Upper lobe of left lung (tissue), 6 donors: ENCODE results near the gene KPNA6. TPM values are rescaled to one million over a fixed set of nuclear protein-coding genes. Genes with fewer than 3 reads are reported as not detected.
"Not testable (repeated sequence)": the region's sequence is repeated elsewhere in the genome, so short reads cannot be mapped to it uniquely, and the experiment has no call there.

Experiments
- ATAC-seq, 2 donors: fragments of 200-7000 bp; cut with Tn5 transposase; one replicate each; pipeline ENCODE4 v1.9.1; 2022; ENCODE audit warnings: mild to moderate bottlenecking in 2 of 2, moderate library complexity in 2 of 2; ENCODE audit not compliant: low FRiP score in 2 of 2
- DNase-seq, 2 donors: peaks; one replicate each; pipeline ENCODE4 v3.0.0-alpha.2; 2019 to 2020
- H3K27ac ChIP-seq, 4 donors: fragments of 200-600 bp; sonication (generic); one replicate each; pipeline ENCODE4 v1.5.1; 2016 to 2019
- H3K27me3 ChIP-seq, 4 donors: fragments of 200-600 bp; sonication (generic); one replicate each; pipeline ENCODE4 v1.5.1; 2017 to 2019
- H3K36me3 ChIP-seq, 4 donors: fragments of 200-600 bp; sonication (generic); one replicate each; pipeline ENCODE4 v1.5.1; 2016 to 2019
- H3K4me1 ChIP-seq, 4 donors: fragments of 200-600 bp; sonication (generic); one replicate each; pipeline ENCODE4 v1.5.1; 2018 to 2019
- H3K4me3 ChIP-seq, 4 donors: fragments of 200-600 bp; sonication (generic); one replicate each; pipeline ENCODE4 v1.5.1; 2017 to 2019; ENCODE audit warnings: mild to moderate bottlenecking in 2 of 4, moderate library complexity in 1 of 4
- H3K9me3 ChIP-seq, 4 donors: fragments of 200-600 bp; sonication (generic); one replicate each; pipeline ENCODE4 v1.5.1; 2018 to 2019
- CTCF ChIP-seq, 6 experiments: fragments of 450-650 bp in 4 of 6; fragments of 200-600 bp in 2 of 6; sonication (generic) in 2 of 6; IDR thresholded peaks; one replicate each; pipeline ENCODE4 v1.5.1; 2016 to 2019; ENCODE audit warnings: antibody characterized with exemption in 6 of 6
- EP300 ChIP-seq, 4 donors: sonication (generic); formaldehyde crosslinking; IDR thresholded peaks; one replicate each; pipeline ENCODE4 v1.5.1; 2017; ENCODE audit warnings: antibody characterized with exemption in 4 of 4, control low read depth in 2 of 4
- POLR2A ChIP-seq, 4 donors: fragments of 450-650 bp; IDR thresholded peaks; one replicate each; pipeline ENCODE4 v1.5.1; 2016 to 2017; ENCODE audit warnings: antibody characterized with exemption in 4 of 4, mild to moderate bottlenecking in 2 of 4
- POLR2AphosphoS5 ChIP-seq, 2 donors: sonication (generic); formaldehyde crosslinking; IDR thresholded peaks; one replicate each; pipeline ENCODE4 v1.5.1; 2017; ENCODE audit warnings: antibody characterized with exemption in 2 of 2
- WGBS, 2 donors: methylation state at CpG; one replicate each; pipeline ENCODE4 v1.1.5; 2017 to 2018; 5-methylcytosine and 5-hydroxymethylcytosine counted together
- total RNA-seq, 6 donors: library from RNA; depleted of rRNA in 4 of 6; stranded (reverse); fragments of >200 nt in 4 of 6; gene quantifications; one replicate each; pipeline versions ENCODE4 v1.1.0 to v1.2.1, GENCODE V29; 2016 to 2021
- donor health status: DM: no; HTN: no; CAD: no; lungs with moderate emphysema.
- donor health status: DM: no; HTN: yes; CAD: no; lungs with severe emphysema.

The KPNA6 gene
- total RNA-seq, result 10 to 100 TPM; 16.8 to 53.8 (median 42.0) TPM

GRCh38 chr1:32107742-32108661 is at the start of gene KPNA6:
Gene KPNA6, plus strand, starts transcription at chr1:32108056. Its CDS starts 75 bp downstream, at chr1:32108131.
- H3K27me3 ChIP-seq, result no peaks in the 10 kb centered on the region
- H3K27ac ChIP-seq, result peak within 1 kb of the TSS; percentile 89 to 94 (median 91)
- peak; percentile 94 to 95 for ATAC-seq
- peaks cover 34 to 48% (median 38%) of the 10 kb centered on the region in 4 donors for H3K4me1 ChIP-seq
- no peaks in the 10 kb centered on the region for H3K36me3 ChIP-seq
- 0% methylated on average over 15 to 34 of the region's 45 CpGs for WGBS, 2 donors
- peak within 1 kb of the TSS; percentile 54 to 97 (median 79) for H3K4me3 ChIP-seq
- TF ChIP-seq POLR2A (IDR thresholded peaks at IDR 0.05) (peak in 3 of 4 donors; percentile 12 to 71 (median 23)), POLR2AphosphoS5 (IDR thresholded peaks at IDR 0.05) (peak; percentile 82 to 92), EP300 (IDR thresholded peaks at IDR 0.05) (no peak), CTCF (IDR thresholded peaks at IDR 0.05) (peak in 1 of 6 experiments; percentile 4)
- DNase-seq, result peak; percentile 87 to 91
- no peaks in the 10 kb centered on the region for H3K9me3 ChIP-seq

- H3K4me1 ChIP-seq, result peaks cover 0 to 10% (median 8%) of the 10 kb centered on the region in 4 donors
- no peak for DNase-seq
- H3K4me3 ChIP-seq, result no peak overlapping the region
- TF ChIP-seq EP300 (IDR thresholded peaks at IDR 0.05) (no peak), CTCF (IDR thresholded peaks at IDR 0.05) (no peak), POLR2AphosphoS5 (IDR thresholded peaks at IDR 0.05) (no peak), POLR2A (IDR thresholded peaks at IDR 0.05) (no peak)
- H3K27me3 ChIP-seq, result no peaks in the 10 kb centered on the region
- H3K9me3 ChIP-seq, result no peaks in the 10 kb centered on the region
- peaks cover 0 to 63% (median 24%) of the 10 kb centered on the region in 4 donors for H3K36me3 ChIP-seq
- H3K27ac ChIP-seq, result peak overlapping the region in 1 of 4 donors; percentile 32
- ATAC-seq, result no peak
These were observed 46.9 kb upstream of the KPNA6 start for GRCh38 chr1:32060914-32061313.

DNA sequence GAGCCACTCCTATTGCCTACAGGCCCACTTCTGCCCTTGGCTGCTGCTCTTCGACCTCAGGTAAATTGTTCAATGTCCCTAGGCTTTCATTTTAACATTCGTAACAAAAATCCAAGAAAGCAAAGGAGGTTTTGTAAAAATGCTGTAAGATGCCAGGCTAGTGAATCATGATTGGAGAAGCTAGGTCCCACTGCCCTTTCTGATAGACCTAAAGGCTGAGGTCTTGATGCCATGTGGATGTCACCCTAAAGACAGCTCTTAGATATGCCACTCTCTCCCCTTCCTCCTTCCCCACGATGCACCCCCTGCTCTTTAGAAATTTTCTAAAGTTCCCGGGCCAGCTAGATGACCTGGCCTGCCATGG is 45.0 kb upstream of the KPNA6 start:
- H3K9me3 ChIP-seq, result no peaks in the 10 kb centered on the region
- H3K27me3 ChIP-seq, result no peaks in the 10 kb centered on the region
- TF ChIP-seq POLR2A (IDR thresholded peaks at IDR 0.05) (peak in 1 of 4 donors; percentile 10), POLR2AphosphoS5 (IDR thresholded peaks at IDR 0.05) (no peak)
- H3K27ac ChIP-seq, result peak overlapping the region in 3 of 4 donors; percentile 15 to 71 (median 42)
- DNase-seq, result no peak
- no peak for ATAC-seq
- H3K4me1 ChIP-seq, result peaks cover 19 to 23% (median 21%) of the 10 kb centered on the region in 4 donors
- H3K4me3 ChIP-seq, result no peak overlapping the region
- peaks cover 0 to 44% (median 22%) of the 10 kb centered on the region in 4 donors for H3K36me3 ChIP-seq
- 75 to 79% methylated on average over 4 of the region's 4 CpGs for WGBS, 2 donors

- Histone ChIP-seq H3K36me3 (peaks cover 0 to 40% (median 18%) of the 10 kb centered on the region in 4 donors), H3K9me3 (no peaks in the 10 kb centered on the region), H3K27ac (peak overlapping the region in 2 of 4 donors; percentile 42 to 71), H3K4me1 (peaks cover 22 to 23% (median 23%) of the 10 kb centered on the region in 4 donors), H3K4me3 (no peak overlapping the region), H3K27me3 (no peaks in the 10 kb centered on the region)
- no peak for TF ChIP-seq POLR2AphosphoS5 (IDR thresholded peaks at IDR 0.05)
- no peak for TF ChIP-seq EP300 (IDR thresholded peaks at IDR 0.05)
- TF ChIP-seq CTCF (IDR thresholded peaks at IDR 0.05), result peak; percentile 37 to 74 (median 63)
- DNase-seq (no peak), ATAC-seq (peak; percentile 27 to 51)
- WGBS, 2 donors, result 27 to 54% methylated on average over 1 of the region's 1 CpG
These were observed 44.6 kb upstream of the KPNA6 start for GRCh38 chr1:32063261-32063681.

GRCh38 chr1:32065613-32066488 is 42.0 kb upstream of the KPNA6 start:
- 61 to 65% methylated on average over 21 of the region's 21 CpGs for WGBS, 2 donors
- Histone ChIP-seq H3K27ac (peak overlapping the region in 3 of 4 donors; percentile 20 to 75 (median 74)), H3K4me1 (peaks cover 22 to 34% (median 23%) of the 10 kb centered on the region in 4 donors), H3K36me3 (peaks cover 0 to 14% (median 1%) of the 10 kb centered on the region in 4 donors)
- H3K27me3 ChIP-seq, DNase-seq, H3K9me3 ChIP-seq, H3K4me3 ChIP-seq, ATAC-seq: not testable (repeated sequence)
